GM18511 (cell line): Measurements from ENCODE around the gene IL1RAPL2.
"Not testable (repeated sequence)": the region's sequence is repeated elsewhere in the genome, so short reads cannot be mapped to it uniquely, and the experiment has no call there.

Experiments
- ATAC-seq: cut with Tn5 transposase; IDR thresholded peaks from one replicate; pipeline ENCODE4 v1.9.1; 2021; ENCODE audit warnings: mild to moderate bottlenecking, moderate library complexity; ENCODE audit not compliant: unreplicated experiment

The IL1RAPL2 gene

GRCh38 chrX:105754286-105754964 is 1188.4 kb downstream of the IL1RAPL2 start:
- no peak for ATAC-seq

- ATAC-seq = no peak
Observed at GRCh38 chrX:105755109-105755508, 1189.1 kb downstream of the IL1RAPL2 start.

- ATAC-seq = no peak
Observed at GRCh38 chrX:105758754-105759153, 1192.8 kb downstream of the IL1RAPL2 start.

- ATAC-seq = no peak
Observed at GRCh38 chrX:105759598-105759997, 1193.6 kb downstream of the IL1RAPL2 start.

GRCh38 chrX:105765691-105766090 is 1199.7 kb downstream of the IL1RAPL2 start:
- no peak for ATAC-seq

- ATAC-seq = no peak
Observed at GRCh38 chrX:105773801-105774200, 1207.8 kb downstream of the IL1RAPL2 start.

- no peak for ATAC-seq
Observed at GRCh38 chrX:105775679-105776078, 1209.7 kb downstream of the IL1RAPL2 start.

- no peak for ATAC-seq
Observed at GRCh38 chrX:105781804-105782203, 1215.8 kb downstream of the IL1RAPL2 start.

- not testable (repeated sequence) for ATAC-seq
Observed at GRCh38 chrX:105796877-105797276, 1230.9 kb downstream of the IL1RAPL2 start.

GRCh38 chrX:105803891-105804290 is 1237.9 kb downstream of the IL1RAPL2 start:
- no peak for ATAC-seq

- ATAC-seq = not testable (repeated sequence)
Observed at GRCh38 chrX:105805655-105806054, 1239.7 kb downstream of the IL1RAPL2 start.

GRCh38 chrX:105816517-105816916 is 1250.5 kb downstream of the IL1RAPL2 start:
- ATAC-seq = no peak
